Hepatocyte (in vitro differentiated cells): ENCODE results near the gene BST1. TPM values are rescaled to one million over a fixed set of nuclear protein-coding genes. Genes with fewer than 3 reads are reported as not detected.

Source experiments
- DNase-seq: peaks from one replicate; pipeline ENCODE4 v3.0.0-alpha.2; 2016; ENCODE audit warnings: low spot score
- H2AFZ ChIP-seq: fragments of 200-600 bp; sonication (generic); 2 replicates; pipeline ENCODE4 v1.6.0; 2016; ENCODE audit warnings: antibody characterized with exemption, mild to moderate bottlenecking
- H3K27ac ChIP-seq: fragments of 200-600 bp; sonication (generic); 2 replicates; pipeline ENCODE4 v1.5.1; 2016; ENCODE audit warnings: mild to moderate bottlenecking
- H3K27me3 ChIP-seq: fragments of 200-600 bp; sonication (generic); 2 replicates; pipeline ENCODE4 v1.6.1; 2016
- H3K36me3 ChIP-seq: fragments of 200-600 bp; sonication (generic); replicated peaks from 2 replicates; pipeline ENCODE4 v1.5.1; 2016; ENCODE audit warnings: low read depth; ENCODE audit not compliant: insufficient read depth
- H3K4me1 ChIP-seq: fragments of 200-600 bp; sonication (generic); 2 replicates; pipeline ENCODE4 v1.5.1; 2016; ENCODE audit warnings: mild to moderate bottlenecking, moderate library complexity; ENCODE audit not compliant: insufficient read depth
- H3K4me2 ChIP-seq: fragments of 200-600 bp; sonication (generic); 2 replicates; pipeline ENCODE4 v1.6.0; 2016
- H3K4me3 ChIP-seq: fragments of 200-600 bp; sonication (generic); 2 replicates; pipeline ENCODE4 v1.5.1; 2016; ENCODE audit warnings: mild to moderate bottlenecking
- H3K79me2 ChIP-seq: fragments of 200-600 bp; sonication (generic); 2 replicates; pipeline ENCODE4 v1.6.0; 2017; ENCODE audit warnings: mild to moderate bottlenecking
- H3K9me2 ChIP-seq: fragments of 200-600 bp; sonication (generic); replicated peaks from 2 replicates; pipeline ENCODE4 v1.6.0; 2017; ENCODE audit warnings: mild to moderate bottlenecking; ENCODE audit not compliant: insufficient read depth
- H3K9me3 ChIP-seq: fragments of 200-600 bp; sonication (generic); 2 replicates; pipeline ENCODE4 v1.5.1; 2016; ENCODE audit warnings: low read depth, mild to moderate bottlenecking
- H4K20me1 ChIP-seq: fragments of 200-600 bp; sonication (generic); 2 replicates; pipeline ENCODE4 v1.6.0; 2016; ENCODE audit warnings: mild to moderate bottlenecking; ENCODE audit not compliant: insufficient read depth, poor library complexity, severe bottlenecking
- CTCF ChIP-seq: fragments of 200-600 bp; sonication (generic); IDR thresholded peaks from 2 replicates; pipeline ENCODE4 v1.5.1; 2016; ENCODE audit warnings: antibody characterized with exemption, mild to moderate bottlenecking; ENCODE audit not compliant: poor library complexity
- EZH2 ChIP-seq: fragments of 200-600 bp; sonication (generic); IDR thresholded peaks from 2 replicates; pipeline ENCODE4 v1.6.1; 2016; ENCODE audit warnings: antibody characterized with exemption, mild to moderate bottlenecking, borderline replicate concordance
- EZH2phosphoT487 ChIP-seq: fragments of 200-600 bp; sonication (generic); IDR thresholded peaks from one replicate; pipeline ENCODE4 v1.6.1; 2018; ENCODE audit warnings: antibody characterized with exemption, mild to moderate bottlenecking, low read depth, moderate library complexity; ENCODE audit not compliant: unreplicated experiment, severe bottlenecking
- WGBS: methylation state at CpG from one replicate; pipeline ENCODE4 v1.1.6; 2016; ENCODE audit warnings: low lambda C conversion rate; ENCODE audit errors: missing lambda C conversion rate; 5-methylcytosine and 5-hydroxymethylcytosine counted together
- polyA plus RNA-seq: library from polyadenylated mRNA; unstranded; fragments of >200 nt; fragmentation: Nextera tagmentation; extraction: Ambion mirVana; gene quantifications from 2 replicates; pipeline ENCODE4 v1.2.1, GENCODE V29; 2016
- total RNA-seq: library from RNA; depleted of rRNA; stranded (reverse); fragments of >200 nt; gene quantifications from 2 replicates; pipeline ENCODE4 v1.2.3, GENCODE V29; 2014

Gene BST1
- total and polyA plus RNA-seq, 2 experiments from 2014 or later, result 3.5 to 3.7 TPM

GRCh38 chr4:15753081-15753480 is 50.2 kb downstream of the BST1 start:
- Histone ChIP-seq H3K9me2 (no peaks in the 10 kb centered on the region), H3K4me2 (no peak overlapping the region), H2AFZ (no peak overlapping the region), H3K36me3 (no peaks in the 10 kb centered on the region), H3K4me3 (no peak overlapping the region), H3K9me3 (no peaks in the 10 kb centered on the region), H3K27me3 (no peaks in the 10 kb centered on the region), H4K20me1 (no peaks in the 10 kb centered on the region), H3K27ac (no peak overlapping the region), H3K79me2 (no peaks in the 10 kb centered on the region), H3K4me1 (no peaks in the 10 kb centered on the region)
- 63% methylated on average over 6 of the region's 6 CpGs for WGBS
- DNase-seq, result no peak
- TF ChIP-seq CTCF (no peak), EZH2phosphoT487 (no peak), EZH2 (no peak)

- 81% methylated on average over 4 of the region's 4 CpGs for WGBS
- no peaks in the 10 kb centered on the region for H4K20me1 ChIP-seq
- no peak overlapping the region for H2AFZ ChIP-seq
- no peak overlapping the region for H3K4me2 ChIP-seq
- H3K27ac ChIP-seq, result no peak overlapping the region
- H3K4me1 ChIP-seq, result no peaks in the 10 kb centered on the region
- H3K36me3 ChIP-seq, result no peaks in the 10 kb centered on the region
- H3K79me2 ChIP-seq, result no peaks in the 10 kb centered on the region
- no peak overlapping the region for H3K4me3 ChIP-seq
- no peaks in the 10 kb centered on the region for H3K27me3 ChIP-seq
- DNase-seq, result no peak
- no peaks in the 10 kb centered on the region for H3K9me2 ChIP-seq
- no peaks in the 10 kb centered on the region for H3K9me3 ChIP-seq
- TF ChIP-seq EZH2phosphoT487 (no peak), CTCF (no peak), EZH2 (no peak)
These were observed 50.9 kb downstream of the BST1 start for GRCh38 chr4:15753786-15754185.

- 64% methylated on average over 4 of the region's 4 CpGs for WGBS
These were observed 51.5 kb downstream of the BST1 start for GRCh38 chr4:15754323-15754722.

More at GRCh38 chr4:15754323-15754722, 51.5 kb downstream of the BST1 start:
- Histone ChIP-seq H3K36me3 (no peaks in the 10 kb centered on the region), H3K4me2 (no peak overlapping the region), H3K4me3 (no peak overlapping the region), H2AFZ (no peak overlapping the region), H3K79me2 (no peaks in the 10 kb centered on the region), H3K27ac (no peak overlapping the region), H3K4me1 (no peaks in the 10 kb centered on the region), H3K9me3 (no peaks in the 10 kb centered on the region), H3K9me2 (no peaks in the 10 kb centered on the region), H3K27me3 (no peaks in the 10 kb centered on the region), H4K20me1 (no peaks in the 10 kb centered on the region)
- DNase-seq, result no peak
- TF ChIP-seq CTCF, result no peak
- no peak for TF ChIP-seq EZH2phosphoT487
- no peak for TF ChIP-seq EZH2
